ENCODE data around the gene ZNF569.
"Not testable (repeated sequence)": the region's sequence is repeated elsewhere in the genome, so short reads cannot be mapped to it uniquely, and the experiment has no call there.

Gene ZNF569

DNA sequence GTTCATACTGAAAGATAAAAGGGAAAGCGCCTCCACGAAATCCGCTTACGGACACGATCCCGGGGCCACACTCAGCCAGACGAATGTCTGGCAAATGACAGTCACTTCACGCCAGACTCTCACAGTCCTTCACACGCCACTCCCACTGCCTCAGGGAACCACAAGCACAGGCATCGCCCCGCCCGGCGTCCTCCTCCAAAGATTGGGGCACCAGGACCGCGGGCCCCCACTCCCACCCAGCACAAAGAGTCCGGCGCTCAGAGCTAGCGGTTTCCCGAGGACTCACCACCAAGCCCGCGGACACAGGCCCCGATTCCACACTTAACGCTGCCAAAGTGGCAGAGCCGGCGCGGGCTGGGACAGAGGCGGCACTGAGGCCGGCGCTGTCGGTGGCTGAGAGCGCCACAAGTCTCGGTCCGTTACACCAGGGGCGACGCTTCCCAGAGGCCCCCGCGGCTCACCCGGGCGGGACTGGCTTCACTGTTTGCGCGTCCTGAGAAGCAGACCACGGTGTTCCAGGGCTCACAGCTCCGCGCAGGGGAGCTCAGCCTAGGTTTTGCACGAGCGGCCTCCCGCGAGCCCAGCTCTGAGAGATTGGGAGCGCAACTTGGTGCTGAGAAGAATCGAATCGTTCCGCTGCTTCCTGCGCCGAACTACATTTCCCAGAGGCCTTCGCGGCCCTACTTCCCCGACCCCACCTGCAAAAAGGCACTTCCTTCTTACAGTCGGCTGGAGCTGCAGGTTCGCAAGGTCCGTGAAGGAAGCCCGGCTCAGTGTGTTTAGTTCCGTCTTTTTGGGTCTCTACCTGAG is at the start of gene ZNF569:
Gene ZNF569, minus strand, starts transcription at position 647 of the 810 bp plus-strand sequence. CDS start 22,523 bp downstream, outside the sequence.
- DNase-seq (ENCODE audit: low read depth), result peak; percentile 77

DNA sequence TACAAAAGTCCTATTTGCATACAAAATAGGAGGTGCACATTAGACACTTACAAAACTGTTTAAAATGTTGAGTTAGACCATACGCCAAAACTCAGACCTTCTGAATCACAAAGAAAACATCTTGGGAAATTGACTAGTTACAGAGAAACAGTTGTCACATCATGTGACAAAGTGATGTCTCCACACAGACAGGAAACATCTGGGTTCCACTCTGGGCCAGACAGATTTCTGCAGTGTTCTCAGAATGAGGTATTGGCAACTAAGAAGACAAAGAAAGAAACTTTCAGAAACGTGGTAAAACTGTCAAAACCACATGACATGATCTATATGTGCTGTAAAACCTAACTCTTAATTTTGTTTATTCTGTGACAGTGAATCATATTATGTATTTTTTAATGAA is 46.2 kb upstream of the ZNF569 start:
- DNase-seq (ENCODE audit: low read depth), result no peak

DNA sequence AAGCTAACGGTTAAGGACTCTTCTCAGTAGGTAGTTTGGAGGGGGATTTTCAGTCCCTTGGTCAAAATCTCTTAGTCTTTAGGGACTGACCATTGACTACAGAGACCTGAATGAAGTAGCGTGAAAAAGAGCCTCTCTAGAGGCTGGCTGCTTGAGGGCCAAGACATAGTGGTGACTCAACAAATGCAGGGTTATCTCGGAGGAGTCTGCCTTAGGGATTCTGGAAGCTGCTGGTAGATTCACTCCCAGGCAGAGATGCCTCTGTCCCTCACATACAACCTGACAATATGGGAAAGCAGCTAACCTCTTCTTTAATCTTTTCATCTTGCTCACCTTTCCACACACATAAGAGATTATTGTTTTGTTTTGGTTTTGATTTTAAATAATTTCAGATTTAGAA is 44.6 kb upstream of the ZNF569 start:
- no peak for DNase-seq (ENCODE audit: low read depth)

DNA sequence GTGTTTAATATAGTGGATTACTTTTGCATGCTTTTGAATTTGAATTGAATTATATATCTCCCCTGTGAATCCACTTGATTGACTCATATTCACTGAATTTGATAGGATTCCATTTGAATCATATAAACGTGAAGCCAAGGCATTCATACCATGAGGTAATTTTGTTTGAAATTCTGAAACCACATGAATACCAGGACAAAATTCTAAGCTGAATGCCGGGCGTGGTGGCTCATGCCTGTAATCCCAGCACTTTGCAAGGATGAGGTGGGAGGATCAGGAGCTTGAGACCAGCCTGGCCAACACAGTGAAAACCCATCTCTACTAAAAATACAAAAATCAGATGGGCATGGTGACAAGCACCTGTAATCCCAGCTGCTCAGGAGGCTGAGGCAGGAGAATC is 43.9 kb upstream of the ZNF569 start:
- DNase-seq (ENCODE audit: low read depth), result no peak

DNA sequence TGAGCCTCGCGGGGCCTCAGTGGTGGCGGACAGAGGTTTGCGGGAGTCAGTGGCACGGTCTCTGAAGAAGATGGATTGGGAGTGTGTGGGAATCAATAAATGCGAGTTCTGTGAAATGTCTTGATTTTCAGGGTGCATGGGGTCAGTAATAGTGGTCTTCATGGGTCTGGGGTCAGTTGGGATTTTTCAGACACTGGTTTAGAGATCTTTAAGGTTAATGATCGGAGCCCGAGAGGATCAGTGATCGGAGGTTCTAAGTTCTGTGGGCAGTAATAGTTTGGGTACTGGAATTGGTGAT is 39.9 kb upstream of the ZNF569 start:
- no peak for DNase-seq (ENCODE audit: low read depth)

DNA sequence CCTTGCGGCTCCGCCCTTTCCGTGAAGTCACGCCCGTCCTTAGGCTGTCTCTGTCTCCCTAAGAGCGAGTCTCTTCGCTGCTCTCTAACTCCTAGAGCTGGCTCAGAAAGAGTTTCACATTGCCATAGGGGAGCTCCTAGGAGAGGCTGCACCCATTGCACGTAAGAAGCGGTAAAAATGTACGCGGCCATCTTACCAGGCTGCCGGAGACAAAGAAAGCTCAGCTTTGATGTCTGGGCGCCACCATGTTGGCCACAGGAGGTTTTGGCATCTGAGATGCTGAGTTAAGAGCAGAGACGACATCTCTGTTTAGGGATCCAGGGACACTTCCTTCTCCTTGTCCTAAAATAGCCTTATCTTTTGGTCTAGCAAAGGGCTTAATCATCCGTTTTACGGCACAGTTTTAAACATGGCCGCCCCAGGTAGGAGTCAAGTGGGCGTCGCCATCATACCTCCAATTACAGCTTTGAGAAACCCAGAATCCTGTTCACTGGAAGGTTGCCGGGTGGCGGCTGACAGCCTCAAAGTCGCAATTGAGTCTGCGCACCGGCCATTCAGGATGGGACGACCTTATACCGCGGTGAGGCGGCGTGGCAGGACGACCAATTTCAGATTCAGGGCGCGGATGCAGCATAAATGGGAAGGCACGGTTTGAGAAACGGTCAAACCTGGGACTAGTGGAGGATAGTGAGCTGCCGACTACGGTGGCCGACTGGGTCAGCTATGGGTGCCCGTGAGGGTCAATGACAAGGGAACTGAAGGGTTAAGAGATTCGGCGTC is 39.3 kb upstream of the ZNF569 start, which contains the start of gene ZNF793:
Gene ZNF793, plus strand, starts transcription at position 553 of the 780 bp plus-strand sequence. CDS start 16,501 bp downstream, outside the sequence.
- DNase-seq (ENCODE audit: low read depth), result peak; percentile 67

DNA sequence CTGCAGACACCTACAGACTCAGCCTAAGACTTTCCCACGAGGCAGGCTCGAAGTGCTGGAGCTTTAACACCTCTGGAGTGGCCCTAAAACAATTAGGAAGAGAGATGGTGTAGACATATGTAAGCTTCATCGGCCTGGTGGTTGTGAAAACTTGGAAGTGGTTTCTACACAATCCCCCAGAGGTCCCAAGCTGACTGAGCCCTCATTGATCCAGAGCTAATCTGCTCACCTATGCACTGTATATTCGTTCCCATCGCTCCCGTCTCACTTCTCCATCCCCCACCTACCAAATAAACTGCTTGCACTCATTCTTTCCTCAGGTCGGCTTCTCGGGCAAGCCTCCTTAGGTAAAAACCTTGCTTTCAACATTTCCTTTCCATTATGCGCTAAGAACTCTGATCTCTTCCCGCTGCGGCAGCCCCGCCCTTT is 38.7 kb upstream of the ZNF569 start:
- no peak for DNase-seq (ENCODE audit: low read depth)

DNA sequence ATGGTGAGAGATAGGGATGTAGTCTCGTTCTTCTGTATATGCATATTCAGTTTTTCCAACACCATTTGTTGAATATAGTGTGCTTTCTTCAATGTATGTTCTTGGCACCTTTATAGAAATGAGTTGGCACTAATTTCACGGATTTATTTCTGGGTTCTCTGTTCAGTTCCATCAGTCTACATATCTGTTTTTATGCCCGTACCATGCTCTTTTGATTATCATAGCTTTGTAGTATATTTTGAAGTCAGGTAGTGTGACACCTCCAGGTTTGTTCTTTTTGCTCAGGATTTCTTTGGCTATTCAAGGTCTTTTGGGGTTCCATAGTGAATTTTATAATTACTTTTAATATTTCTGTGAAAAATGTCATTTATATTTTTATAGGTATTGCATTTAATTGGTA is 25.0 kb upstream of the ZNF569 start:
- no peak for DNase-seq (ENCODE audit: low read depth)

DNA sequence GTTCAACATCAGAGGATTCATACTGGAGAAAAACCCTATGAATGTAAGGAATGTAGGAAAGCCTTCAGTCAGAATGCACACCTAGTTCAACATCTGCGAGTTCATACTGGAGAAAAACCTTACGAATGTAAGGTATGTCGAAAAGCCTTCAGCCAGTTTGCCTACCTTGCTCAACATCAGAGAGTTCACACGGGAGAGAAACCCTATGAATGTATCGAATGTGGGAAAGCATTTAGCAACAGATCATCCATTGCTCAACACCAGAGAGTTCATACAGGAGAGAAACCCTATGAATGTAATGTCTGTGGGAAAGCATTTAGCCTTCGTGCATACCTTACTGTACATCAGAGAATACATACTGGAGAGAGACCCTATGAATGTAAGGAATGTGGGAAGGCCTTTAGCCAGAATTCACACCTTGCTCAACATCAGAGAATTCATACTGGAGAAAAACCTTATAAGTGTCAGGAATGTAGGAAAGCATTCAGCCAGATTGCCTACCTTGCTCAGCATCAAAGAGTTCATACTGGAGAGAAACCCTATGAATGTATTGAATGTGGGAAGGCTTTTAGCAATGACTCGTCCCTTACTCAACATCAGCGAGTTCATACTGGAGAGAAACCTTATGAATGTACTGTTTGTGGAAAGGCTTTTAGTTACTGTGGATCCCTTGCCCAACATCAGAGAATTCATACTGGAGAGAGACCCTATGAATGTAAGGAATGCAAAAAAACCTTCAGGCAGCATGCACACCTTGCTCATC is 17.3 kb upstream of the ZNF569 start:
- no peak for DNase-seq (ENCODE audit: low read depth)

DNA sequence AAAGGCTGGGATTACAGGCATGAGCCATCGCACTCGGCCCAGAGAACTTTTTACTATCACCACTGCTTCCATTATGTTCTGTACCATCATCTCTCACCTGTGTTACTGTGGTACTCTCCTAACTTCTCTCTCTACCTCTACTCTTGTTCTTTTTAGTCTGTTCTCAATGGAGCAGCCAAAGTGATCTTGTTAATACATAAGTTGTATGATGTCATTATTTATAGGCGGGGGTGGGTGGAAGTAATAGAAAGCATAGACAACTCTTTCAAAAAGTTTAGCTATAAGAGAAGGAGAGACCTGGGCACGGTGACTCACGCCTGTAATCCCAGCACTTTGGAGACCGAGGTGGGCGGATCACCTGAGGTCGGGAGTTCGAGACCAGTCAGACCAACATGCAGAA is 4.9 kb upstream of the ZNF569 start:
- DNase-seq (ENCODE audit: low read depth), result no peak

DNA sequence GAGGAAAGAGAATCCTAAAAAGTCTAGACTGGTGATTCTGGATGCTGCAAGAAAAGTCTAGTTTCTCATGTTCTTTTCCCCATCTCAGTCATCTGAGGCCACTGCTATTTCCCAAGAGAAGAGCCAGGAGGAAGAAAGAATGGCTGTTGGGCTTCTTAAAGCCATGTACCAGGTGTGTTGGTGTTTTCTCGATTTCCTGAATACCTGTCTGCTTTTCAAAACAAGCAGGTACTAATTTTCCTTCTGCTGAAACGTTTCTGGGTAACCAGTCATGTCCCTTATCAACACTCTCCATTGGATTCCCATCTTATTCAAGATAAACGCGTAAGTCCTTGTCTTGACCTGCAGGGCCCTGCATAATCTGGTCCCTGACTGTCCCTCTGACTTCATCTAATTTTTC is 3.0 kb upstream of the ZNF569 start:
- no peak for DNase-seq (ENCODE audit: low read depth)

DNA sequence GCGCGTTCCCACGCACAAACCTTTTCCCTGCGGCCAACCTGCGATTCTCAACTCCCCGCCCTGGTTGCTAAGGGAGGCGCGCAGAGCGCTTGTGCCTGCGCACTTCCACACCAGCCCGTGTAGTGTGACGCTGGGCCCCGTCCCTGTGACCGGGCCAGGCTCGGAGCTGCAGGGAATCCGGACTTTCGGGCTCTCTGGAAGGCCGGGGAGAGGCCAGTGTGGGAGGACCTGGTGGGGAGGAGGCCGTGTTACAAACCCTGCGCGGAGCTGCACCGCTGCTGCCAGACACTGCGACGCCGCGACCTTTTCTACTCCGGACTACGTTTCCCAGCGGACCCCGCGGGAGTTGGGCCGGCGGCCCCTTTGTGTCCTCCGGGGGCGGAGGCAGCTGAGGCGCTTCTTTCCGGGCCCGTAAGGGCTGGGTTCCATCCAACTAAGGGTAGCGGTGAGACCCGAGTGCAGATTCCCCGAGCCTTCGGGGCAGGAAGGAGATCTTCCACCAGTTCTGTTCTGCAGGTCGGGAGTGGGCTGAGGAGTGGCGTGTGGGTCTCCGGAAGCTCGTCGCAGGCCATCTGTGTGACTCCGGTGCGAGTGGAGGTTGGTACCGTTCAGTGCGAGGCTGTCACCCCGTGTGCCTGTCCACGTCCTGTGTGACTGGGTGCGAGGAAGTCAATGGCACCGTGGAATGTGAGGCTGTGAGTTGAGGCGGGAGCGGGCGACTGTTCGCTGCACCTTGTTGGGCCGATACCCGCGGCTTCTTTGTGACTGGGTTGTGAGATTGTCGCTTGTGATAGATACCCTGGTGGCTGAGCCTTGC is 1.9 kb upstream of the ZNF569 start, which contains the start of gene ZNF570:
Gene ZNF570, plus strand, starts transcription at position 396 of the 817 bp plus-strand sequence. CDS start 999 bp downstream, outside the sequence.
- peak; percentile 77 for DNase-seq (ENCODE audit: low read depth)

DNA sequence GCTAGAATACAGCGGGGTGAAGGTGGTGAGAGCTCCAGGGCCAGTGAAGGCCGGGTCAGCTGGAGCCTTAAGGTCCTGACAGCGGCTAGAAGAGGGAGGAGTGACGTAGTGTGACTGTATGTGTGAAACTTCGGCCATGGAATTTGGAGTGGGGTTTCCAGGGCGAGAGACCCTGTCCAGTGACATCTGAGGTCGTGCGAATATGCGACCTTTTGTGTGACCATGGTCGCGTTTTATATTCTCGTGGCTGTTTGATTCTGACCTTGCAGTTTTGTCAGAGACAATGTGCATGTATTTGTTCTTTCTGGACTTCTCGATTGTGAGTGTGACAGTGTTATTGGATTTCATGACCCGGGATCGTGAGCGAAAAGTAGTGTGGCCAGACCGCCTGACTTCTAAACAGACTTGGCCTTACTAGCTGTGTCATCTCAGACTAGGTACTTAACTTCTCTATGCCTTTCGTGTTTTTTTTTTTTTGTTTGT is 405 bp upstream of the ZNF569 start:
- DNase-seq (ENCODE audit: low read depth), result no peak

DNA sequence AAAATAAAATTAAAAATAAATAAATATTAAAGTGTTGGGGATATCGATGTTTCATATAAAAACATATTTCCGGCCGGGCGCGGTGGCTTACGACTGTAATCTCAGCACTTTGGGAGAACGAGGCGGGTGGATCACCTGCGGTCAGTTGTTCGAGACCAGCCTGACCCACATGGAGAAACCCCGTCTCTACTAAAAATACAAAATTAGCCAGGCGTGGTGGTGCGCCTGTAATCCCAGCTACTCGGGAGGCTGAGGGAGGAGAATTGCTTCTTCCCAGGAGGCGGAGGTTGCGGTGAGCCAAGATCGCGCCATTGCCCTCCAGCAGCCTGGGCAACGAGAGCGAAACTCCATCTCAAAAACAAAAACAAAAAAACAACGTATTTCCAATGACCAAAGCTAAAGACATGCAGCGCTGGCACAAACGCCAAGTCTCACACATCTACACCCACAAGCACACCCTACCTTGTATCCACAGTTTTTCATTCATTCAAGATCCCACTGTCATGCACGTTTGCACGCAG is 907 bp downstream of the ZNF569 start:
- DNase-seq (ENCODE audit: low read depth), result no peak

DNA sequence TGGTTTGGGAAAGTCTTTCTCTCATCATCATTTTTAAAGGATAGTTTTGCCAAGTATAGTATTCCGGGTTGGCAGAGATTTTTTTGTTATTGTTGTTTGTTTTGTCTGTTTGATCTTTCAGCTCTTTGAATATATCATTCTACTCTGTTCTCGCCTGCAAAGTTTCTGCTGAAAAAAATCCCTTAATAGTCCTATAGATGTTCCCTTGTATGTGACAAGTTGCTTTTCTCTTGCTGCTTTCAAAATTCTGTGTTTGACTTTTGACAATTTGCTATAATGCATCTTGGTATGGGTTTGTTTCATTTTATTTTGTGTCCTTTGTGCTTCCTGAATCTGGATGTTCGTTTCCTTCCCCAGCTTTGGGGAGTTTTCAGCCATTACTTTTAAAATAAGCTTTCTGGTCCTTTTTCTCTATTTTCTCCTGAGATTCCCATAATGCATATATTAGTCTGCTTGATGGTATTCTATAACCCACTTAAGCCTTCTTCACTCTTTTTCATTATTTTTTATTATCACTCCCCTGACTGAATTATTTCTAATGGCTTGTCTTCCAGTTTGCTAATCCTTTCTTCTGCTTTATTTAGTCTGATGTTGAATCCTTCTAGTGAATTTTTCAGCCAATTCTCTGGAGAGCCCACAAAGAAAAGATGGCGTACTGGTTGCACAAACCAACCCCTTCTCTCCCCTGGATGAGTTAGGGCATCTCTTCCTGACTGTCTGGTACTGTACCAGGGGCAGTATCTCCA is 14.6 kb downstream of the ZNF569 start:
- no peak for DNase-seq (ENCODE audit: low read depth)

DNA sequence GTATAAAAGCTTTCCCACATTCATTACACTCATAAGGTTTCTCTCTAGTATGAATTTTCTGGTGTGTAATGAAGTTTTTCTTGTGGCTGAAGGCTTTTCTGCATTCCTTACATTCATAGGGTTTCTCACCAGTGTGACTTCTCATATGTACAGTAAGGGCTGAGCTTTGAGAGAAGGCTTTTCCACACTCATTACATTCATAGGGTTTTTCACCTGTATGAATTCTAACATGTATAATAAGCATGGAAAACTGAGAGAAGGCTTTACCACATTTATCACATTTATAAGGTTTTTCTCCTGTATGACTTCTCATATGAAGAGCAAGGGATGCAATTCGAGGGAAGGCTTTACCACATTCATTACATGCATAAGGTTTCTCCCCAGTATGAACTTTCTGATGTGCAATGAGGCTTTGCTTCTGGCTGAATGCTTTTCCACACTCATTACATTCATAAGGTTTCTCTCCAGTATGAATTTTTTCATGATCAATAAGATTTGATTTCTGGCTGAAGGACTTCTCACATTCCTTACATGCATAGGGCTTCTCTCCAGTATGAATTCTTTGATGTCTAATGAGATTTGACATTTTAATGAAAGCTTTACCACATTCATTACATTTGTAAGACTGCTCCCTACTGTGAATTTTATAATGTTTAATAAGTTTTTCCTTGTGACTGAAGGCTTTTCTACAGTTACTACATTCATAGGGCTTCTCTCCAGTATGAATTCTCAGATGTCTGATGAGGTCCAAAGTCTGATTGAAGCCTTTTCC is 53.7 kb downstream of the ZNF569 start:
- DNase-seq (ENCODE audit: low read depth), result no peak

DNA sequence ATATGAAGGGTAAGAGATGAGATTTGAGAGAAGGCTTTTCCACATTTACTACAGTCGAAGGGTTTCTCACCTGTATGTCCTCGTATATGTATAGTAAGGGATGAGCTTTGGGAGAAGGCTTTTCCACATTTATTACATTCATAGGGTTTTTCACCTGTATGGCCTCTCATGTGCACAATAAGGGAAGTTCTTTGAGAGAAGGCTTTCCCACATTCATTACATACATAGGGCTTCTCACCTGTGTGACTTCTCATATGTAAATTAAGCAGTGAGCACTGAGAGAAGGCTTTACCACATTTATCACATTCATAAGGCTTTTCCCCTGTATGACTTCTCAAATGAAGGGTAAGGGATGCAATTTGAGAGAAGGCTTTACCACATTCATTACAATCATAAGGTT is 54.5 kb downstream of the ZNF569 start:
- no peak for DNase-seq (ENCODE audit: low read depth)

DNA sequence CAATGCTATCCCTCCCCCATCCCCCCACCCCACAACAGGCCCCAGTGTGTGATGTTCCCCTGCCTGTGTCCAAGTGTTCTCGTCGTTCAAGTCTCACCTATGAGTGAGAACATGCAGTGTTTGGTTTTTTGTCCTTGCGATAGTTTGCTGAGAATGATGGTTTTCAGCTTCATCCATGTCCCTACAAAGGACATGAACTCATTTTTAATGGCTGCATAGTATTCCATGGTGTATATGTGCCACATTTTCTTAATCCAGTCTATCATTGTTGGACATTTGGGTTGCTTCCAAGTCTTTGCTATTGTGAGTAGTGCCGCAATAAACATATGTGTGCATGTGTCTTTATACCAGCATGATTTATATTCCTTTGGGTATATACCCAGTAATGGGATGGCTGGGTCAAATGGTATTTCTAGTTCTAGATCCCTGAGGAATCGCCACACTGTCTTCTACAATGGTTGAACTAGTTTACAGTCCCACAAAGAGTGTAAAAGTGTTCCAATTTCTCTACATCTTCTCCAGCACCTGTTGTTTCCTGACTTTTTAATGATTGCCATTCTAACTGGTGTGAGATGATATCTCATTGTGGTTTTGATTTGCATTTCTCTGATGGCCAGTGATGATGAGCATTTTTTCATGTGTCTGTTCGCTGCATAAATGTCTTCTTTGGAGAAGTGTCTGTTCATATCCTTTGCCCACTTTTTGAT is 61.0 kb downstream of the ZNF569 start:
- DNase-seq (ENCODE audit: low read depth), result not testable (repeated sequence)

DNA sequence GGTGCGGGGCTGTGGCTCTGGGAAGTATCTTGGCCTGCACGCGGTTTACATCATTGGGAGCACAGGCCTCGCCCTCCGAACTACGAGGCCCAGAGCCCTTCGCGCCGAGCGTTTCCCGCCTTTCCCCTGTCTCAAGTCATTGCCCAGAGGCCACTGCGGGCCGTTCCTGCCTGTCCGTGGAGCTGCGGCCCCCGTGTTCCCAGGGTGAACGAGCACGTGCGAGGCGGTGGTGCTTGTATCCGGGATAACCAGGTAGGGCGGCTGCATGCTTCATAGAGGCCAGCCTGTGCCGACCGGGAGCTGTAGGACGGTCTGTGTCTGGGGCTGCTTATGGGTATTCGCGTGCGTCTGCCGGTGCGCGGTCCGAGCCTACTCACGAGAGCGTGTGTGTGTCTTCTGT is 63.8 kb downstream of the ZNF569 start:
- no peak for DNase-seq (ENCODE audit: low read depth)

Measured in activated gamma-delta T cell treated with anti-CD3 and anti-CD28 coated beads, Interleukin-2, amount 50 U/mL, for 16 hours (primary cell).